Gastroesophageal sphincter (tissue), 3 donors: ENCODE results near the gene KDM4C.

ENCODE experiments used
- CTCF ChIP-seq, 4 experiments: fragments of 200-600 bp in 2 of 4; fragments of 450-650 bp in 2 of 4; sonication (generic) in 1 of 4; IDR thresholded peaks; one replicate each; pipeline ENCODE4 v1.5.1; 2017 to 2019; ENCODE audit warnings: antibody characterized with exemption in 4 of 4, mild to moderate bottlenecking in 2 of 4, moderate library complexity in 2 of 4
- EP300 ChIP-seq: sonication (generic); formaldehyde crosslinking; IDR thresholded peaks from one replicate; pipeline ENCODE4 v1.6.1; 2017; ENCODE audit warnings: antibody characterized with exemption, mild to moderate bottlenecking
- POLR2A ChIP-seq, 2 donors: fragments of 450-650 bp; IDR thresholded peaks; one replicate each; pipeline ENCODE4 v1.6.1; 2017; ENCODE audit warnings: antibody characterized with exemption in 2 of 2, mild to moderate bottlenecking in 2 of 2, moderate library complexity in 1 of 2
- POLR2AphosphoS5 ChIP-seq: sonication (generic); formaldehyde crosslinking; IDR thresholded peaks from one replicate; pipeline ENCODE4 v1.6.1; 2017; ENCODE audit warnings: antibody characterized with exemption

GRCh38 chr9:7027996-7028395 is 270.2 kb downstream of the KDM4C start:
- TF ChIP-seq POLR2A (IDR thresholded peaks at IDR 0.05) (no peak), EP300 (no peak), CTCF (IDR thresholded peaks at IDR 0.05) (no peak), POLR2AphosphoS5 (no peak)
